ENCODE results near the gene USP48.
"Not testable (repeated sequence)": the region's sequence is repeated elsewhere in the genome, so short reads cannot be mapped to it uniquely, and the experiment has no call there.

The USP48 gene

DNA sequence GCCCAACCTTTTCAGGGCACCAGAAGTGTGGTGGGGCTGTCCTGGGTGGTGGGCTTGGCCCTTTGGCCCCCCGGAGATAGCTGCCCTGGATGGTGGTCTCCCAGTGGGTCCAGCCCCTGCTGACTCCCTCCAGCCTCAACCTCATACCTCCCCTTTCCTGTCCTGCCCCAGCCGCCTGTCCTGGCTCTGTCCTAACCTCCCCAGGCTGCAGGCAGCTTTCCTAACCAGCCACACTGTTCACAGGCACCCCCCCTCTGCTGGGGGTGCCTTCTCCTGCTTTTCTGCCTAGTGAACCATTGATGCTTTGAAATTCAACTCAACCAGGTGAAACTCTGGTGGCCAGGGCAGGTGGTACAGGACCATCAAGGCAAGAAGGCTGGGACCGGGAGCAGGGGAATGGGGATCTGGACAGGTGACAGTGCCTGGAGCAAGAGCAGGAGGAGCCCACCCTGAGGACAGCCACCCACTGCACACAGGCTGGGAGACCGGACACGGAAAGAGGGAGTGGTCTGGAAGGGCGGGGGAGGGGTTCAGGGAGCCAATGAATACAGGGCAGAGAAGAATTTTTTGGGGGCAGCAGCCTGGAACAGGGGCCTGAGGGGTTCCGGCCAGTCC, 149.7 kb downstream of the USP48 start:
- ChIA-PET POLR2A (interaction anchor here (2.7 kb wide), 1 partner anchor 11 kb away, joined by 10 read pairs; no protein-coding TSS in a partner anchor), CTCF (no interaction called here)
- no peak for TF ChIP-seq PKNOX1 (IDR thresholded peaks at IDR 0.05)
- TF ChIP-seq FOXK2 (IDR thresholded peaks at IDR 0.05), result no peak
- no peak for TF ChIP-seq CTBP1 (IDR thresholded peaks at IDR 0.05; ENCODE audit: borderline replicate concordance)
- TF ChIP-seq TARDBP (IDR thresholded peaks at IDR 0.05), result no peak
- TF ChIP-seq SUZ12 (IDR thresholded peaks at IDR 0.05), result no peak
- no peak for TF ChIP-seq ZNF384 (IDR thresholded peaks at IDR 0.05)
- TF ChIP-seq BHLHE40 (IDR thresholded peaks at IDR 0.05; ENCODE audit: borderline replicate concordance), result no peak
- no peak for DNase-seq (ENCODE audit: extremely low spot score)

DNA sequence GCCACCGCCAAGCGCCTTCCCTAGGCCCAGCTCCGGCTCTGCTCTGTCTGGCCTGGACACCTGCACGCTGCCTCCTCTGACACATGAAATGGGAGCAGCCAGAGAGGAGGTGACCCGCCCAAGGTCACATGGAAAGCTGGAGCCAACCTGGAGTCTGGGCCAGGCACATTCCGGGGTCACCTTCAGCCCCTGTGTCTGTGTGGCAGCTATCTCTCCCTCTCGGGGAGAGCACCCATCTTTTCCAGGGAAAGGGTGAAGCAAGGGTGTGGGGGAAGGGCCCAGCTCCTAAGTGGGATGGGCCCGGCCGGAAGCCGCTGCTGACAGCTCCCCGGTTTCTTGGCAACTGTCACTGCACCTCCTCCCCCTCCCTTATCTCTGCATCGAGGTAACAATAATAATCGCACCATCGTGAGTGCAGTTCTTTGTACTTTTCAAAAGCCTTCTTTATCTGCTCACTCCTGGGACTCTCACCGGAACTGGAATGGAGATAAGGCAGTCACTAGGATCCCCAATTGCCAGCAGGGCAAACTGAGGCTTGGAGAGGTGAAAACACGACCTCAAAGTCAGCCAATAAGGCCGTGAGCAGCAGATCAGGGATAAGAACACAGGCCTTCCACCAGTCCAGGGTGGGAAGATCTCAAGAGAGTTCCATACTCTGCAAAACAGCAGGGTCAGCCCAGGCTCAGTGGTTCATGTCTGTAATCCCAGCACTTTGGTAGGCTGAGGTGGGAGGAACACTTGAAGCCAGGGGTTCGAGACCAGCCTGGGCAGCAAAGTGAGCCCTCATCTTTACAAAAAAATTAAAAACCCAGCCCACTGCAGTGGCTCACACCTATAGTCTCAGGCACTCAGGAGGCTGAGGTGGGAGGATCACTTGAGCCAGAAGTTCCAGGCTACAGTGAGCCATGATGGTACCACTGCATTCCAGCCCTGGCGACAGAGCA, 150.7 kb downstream of the USP48 start:
- CTCF ChIA-PET, result no interaction called here
- POLR2A ChIA-PET, result interaction anchor here (2.7 kb wide), 1 partner anchor 10 kb away, joined by 10 read pairs; no protein-coding TSS in a partner anchor
- DNase-seq (ENCODE audit: extremely low spot score), result no peak
- TF ChIP-seq ELF4 (IDR thresholded peaks at IDR 0.05) (no peak), BHLHE40 (IDR thresholded peaks at IDR 0.05; ENCODE audit: borderline replicate concordance) (no peak), NFRKB (IDR thresholded peaks at IDR 0.05) (no peak), CTBP1 (IDR thresholded peaks at IDR 0.05; ENCODE audit: borderline replicate concordance) (no peak), HDGF (IDR thresholded peaks at IDR 0.05; ENCODE audit: borderline replicate concordance) (no peak), FOXM1 (IDR thresholded peaks at IDR 0.05; ENCODE audit: borderline replicate concordance) (no peak), SP1 (IDR thresholded peaks at IDR 0.05) (no peak), FOXA1 (IDR thresholded peaks at IDR 0.05) (no peak), ZNF384 (IDR thresholded peaks at IDR 0.05) (no peak), FOXK2 (IDR thresholded peaks at IDR 0.05) (no peak), SUZ12 (IDR thresholded peaks at IDR 0.05) (no peak), LEF1 (IDR thresholded peaks at IDR 0.05; ENCODE audit: borderline replicate concordance) (no peak), L3MBTL2 (conservative IDR thresholded peaks at IDR 0.05) (no peak)

GRCh38 chr1:21631590-21631943, 151.4 kb downstream of the USP48 start:
- POLR2A ChIA-PET, result interaction anchor here (2.7 kb wide), 1 partner anchor 9 kb away, joined by 10 read pairs; no protein-coding TSS in a partner anchor
- CTCF ChIA-PET; DNase-seq (ENCODE audit: extremely low spot score): not testable (repeated sequence)

DNA sequence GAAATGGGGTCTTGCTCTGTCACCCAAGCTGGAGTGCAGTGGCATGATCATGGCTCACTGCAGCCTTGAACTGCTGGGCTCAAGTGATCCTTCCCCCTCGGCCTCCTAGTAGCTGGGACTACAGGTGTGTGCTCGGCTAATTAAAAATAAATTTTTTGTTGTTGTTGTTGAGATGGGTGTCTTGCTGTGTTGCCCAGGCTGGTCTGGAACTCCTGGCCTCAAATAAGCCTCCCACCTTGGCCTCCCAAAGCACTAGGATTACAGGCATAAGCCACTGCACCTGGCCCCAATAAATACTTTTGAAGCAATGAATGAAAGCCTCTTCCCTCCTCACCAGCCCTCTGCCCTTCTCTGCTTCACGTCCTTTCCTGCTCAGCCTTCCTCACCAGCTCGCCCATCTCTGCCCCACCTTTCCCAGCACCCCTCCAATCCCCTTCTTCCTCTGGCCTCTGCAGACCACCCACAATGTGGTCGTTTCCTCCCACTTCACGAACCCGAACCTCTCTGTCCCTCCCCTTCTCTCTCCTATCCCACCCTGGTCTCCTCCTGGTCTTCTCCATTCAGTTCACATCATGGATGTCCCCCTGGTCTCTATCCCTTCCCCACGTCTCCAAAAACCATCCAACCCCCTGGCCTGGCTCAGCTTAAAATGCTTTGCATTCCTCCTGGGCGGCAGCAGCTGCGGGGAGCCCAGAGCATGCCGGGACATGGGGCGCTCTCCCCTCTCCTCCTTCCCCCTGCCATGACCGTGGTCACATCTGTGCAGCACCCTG, 152.2 kb downstream of the USP48 start:
- no peak for DNase-seq (ENCODE audit: extremely low spot score)
- TF ChIP-seq TARDBP (IDR thresholded peaks at IDR 0.05), result no peak
- TF ChIP-seq BHLHE40 (IDR thresholded peaks at IDR 0.05; ENCODE audit: borderline replicate concordance), result no peak
- no peak for TF ChIP-seq L3MBTL2 (conservative IDR thresholded peaks at IDR 0.05)
- POLR2A ChIA-PET, result interaction anchor here (2.7 kb wide), 1 partner anchor 8 kb away, joined by 10 read pairs; no protein-coding TSS in a partner anchor
- CTCF ChIA-PET, result no interaction called here

- ChIA-PET CTCF (no interaction called here), POLR2A (no interaction called here)
- TF ChIP-seq CTBP1 (IDR thresholded peaks at IDR 0.05; ENCODE audit: borderline replicate concordance) (no peak), FOXK2 (IDR thresholded peaks at IDR 0.05) (no peak)
- DNase-seq (ENCODE audit: extremely low spot score), result no peak
Observed at GRCh38 chr1:21629971-21630370, 153.0 kb downstream of the USP48 start.

GRCh38 chr1:21628798-21629393, 154.1 kb downstream of the USP48 start:
- no peak for TF ChIP-seq FOXM1 (IDR thresholded peaks at IDR 0.05; ENCODE audit: borderline replicate concordance)
- no peak for TF ChIP-seq HDGF (IDR thresholded peaks at IDR 0.05; ENCODE audit: borderline replicate concordance)
- TF ChIP-seq SP1 (IDR thresholded peaks at IDR 0.05), result no peak
- TF ChIP-seq BHLHE40 (IDR thresholded peaks at IDR 0.05; ENCODE audit: borderline replicate concordance), result no peak
- no peak for TF ChIP-seq NFRKB (IDR thresholded peaks at IDR 0.05)
- no peak for TF ChIP-seq LEF1 (IDR thresholded peaks at IDR 0.05; ENCODE audit: borderline replicate concordance)
- no peak for TF ChIP-seq PKNOX1 (IDR thresholded peaks at IDR 0.05)
- TF ChIP-seq FOXA1 (IDR thresholded peaks at IDR 0.05), result no peak
- TF ChIP-seq L3MBTL2 (conservative IDR thresholded peaks at IDR 0.05), result no peak
- TF ChIP-seq ARNT (IDR thresholded peaks at IDR 0.05), result no peak
- no peak for TF ChIP-seq CTBP1 (IDR thresholded peaks at IDR 0.05; ENCODE audit: borderline replicate concordance)
- CTCF ChIA-PET, result no interaction called here
- no peak for DNase-seq (ENCODE audit: extremely low spot score)
- POLR2A ChIA-PET, result no interaction called here
